ENCODE results near the gene PROK1.
"Not testable (repeated sequence)": the region's sequence is repeated elsewhere in the genome, so short reads cannot be mapped to it uniquely, and the experiment has no call there.

PROK1 gene

DNA sequence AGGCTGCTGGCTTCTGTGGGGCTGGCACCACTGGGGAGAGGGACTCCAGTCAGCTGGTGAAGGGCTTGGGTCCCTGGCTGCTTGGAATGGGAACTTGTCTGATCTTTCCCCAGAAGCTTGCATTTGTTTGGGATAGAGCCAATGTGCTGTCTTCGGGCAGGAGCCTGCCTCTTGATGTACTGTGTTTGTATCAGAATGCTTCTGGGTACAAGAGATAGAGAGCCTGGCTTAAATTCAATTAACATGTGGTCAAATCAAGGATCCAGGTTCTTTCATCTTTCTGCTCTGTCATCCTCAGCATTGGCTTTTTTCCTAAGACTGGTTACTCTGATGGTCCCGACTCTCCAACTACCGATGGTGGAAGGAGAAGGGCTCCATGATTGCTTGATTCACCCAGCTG lies 16.0 kb upstream of the PROK1 start:
- DNase-seq: no peak

DNA sequence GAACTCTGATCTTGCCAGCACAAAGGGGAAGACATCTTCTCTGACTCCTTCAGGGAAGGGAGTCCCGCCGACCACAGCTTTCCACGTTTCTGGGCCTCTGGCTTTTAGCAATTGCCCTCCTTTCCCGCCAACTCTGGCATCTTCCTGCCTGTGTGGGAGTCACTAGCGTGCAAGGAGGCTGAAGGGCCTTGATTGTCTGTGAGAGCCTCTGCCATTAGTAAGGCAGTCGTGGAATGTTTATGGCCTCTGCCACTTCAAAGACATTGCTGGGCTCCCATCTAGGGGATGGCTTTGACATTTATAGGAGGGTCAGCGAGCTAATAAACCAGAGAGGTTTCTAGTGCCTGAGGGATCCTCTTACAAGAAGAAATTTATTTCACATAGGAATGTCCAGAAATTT lies 14.3 kb upstream of the PROK1 start:
- no peak for DNase-seq

GRCh38 chr1:110437645-110438299 lies 13.2 kb upstream of the PROK1 start:
- DNase-seq: not testable (repeated sequence)

DNA sequence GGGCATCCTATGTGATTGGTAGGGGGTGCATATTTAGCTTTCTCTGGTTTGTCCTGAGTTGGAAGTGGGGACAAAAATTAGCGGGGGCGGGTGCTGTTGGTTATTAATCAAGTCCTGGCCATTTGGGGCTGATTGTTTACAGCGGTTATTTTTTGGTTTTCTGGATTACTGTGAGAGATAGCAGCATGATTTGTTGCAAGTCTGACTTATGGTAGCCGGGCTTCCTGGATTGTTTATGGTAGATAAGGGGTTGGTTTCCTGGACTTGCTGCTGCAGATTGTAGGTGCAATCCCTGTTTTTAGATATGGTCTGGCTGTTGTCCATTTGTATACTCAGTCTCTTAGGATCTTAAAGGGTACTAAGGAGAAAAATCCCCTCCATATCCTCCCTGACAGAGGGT lies 12.1 kb upstream of the PROK1 start:
- DNase-seq: no peak

GRCh38 chr1:110439873-110440272 lies 11.1 kb upstream of the PROK1 start:
- DNase-seq: not testable (repeated sequence)

GRCh38 chr1:110440877-110441276 lies 10.1 kb upstream of the PROK1 start:
- DNase-seq: no peak

GRCh38 chr1:110441888-110442287 lies 9.1 kb upstream of the PROK1 start:
- no peak for DNase-seq

DNA sequence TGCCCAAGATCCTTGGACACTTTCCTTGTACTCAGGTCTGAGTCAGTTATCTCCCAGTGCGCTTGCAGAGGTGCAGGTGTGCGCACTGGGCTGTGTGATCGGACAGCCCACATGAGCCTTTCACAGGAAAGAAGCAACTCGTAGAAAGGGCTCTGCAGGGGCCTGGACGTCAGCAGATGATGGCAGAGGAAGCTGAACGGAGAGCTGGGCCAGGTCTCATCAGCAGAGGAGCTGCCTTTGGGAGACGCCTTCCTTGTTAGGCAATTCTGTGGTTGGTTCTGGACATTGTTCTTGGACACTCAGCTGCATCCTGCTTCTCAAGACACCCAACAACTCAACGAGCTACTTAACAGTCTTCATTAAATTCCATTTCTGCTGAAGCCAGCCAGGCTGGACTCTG lies 7.5 kb upstream of the PROK1 start:
- no peak for DNase-seq

DNA sequence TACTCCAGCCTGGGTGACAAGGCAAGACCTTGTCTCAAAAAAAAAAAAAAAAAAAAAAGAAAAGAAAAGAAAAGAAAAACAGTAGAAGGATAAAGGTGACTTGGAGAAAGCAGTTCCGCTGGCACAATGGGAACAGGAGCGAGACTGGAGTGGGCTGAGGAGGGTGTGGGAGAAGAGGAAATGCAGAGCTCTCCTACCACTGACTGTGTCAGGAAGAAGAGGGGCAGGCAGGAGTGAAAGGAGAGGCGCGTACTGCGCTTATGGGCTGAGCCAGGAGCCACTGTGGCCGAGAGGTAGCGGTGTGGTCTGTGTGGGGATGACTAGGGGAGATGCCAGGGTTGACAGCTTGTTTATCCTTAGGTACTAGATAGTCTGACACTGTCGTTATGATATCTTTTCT lies 6.4 kb upstream of the PROK1 start:
- DNase-seq: no peak

DNA sequence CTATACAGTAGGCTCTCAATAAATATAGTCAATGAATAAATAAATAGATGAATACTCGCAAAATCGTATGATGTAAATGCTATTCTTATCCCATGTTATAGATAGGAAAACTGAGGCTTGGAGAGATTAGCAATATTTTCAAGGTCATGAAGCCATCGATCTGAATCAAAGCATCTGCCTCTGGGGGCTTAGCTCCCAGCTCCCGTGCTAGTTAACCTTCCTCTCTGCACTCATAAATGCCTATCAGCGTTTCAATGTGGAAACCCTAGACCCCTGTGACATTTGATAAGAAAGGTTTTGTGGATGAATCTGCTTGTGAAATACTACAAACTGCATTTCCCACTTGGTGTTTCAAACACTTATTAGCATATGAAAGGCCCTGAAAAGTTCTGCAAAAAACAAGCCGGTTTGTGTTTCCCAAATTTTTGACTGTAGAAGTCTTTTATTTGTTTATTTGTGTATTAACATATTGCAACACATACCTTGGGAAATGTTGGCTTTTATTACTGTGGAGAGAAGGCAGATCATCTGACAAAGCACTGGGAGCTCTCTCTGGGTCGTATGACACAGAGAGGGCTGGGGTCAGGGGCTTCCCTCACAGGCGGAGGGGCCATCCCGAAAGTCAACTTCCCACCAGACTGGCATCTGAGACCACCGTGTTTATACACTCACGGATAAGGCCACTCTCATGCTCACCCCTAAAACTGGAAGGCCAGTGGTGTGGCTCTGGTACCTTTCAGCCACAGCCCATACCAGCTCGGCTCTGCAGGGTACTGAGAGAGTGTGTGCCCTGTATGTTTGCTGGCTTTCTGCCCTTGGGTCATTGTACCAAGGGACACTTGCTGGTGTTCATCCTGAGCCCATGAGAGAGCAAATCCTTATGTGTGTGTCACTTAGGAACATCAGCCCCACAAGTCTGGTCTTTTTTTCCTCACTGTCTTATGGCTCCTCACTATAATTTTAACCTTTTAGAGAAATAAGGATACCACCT lies 993 bp upstream of the PROK1 start:
- DNase-seq: no peak

GRCh38 chr1:110452330-110452729 lies 1.4 kb downstream of the PROK1 start:
- no peak for DNase-seq

GRCh38 chr1:110453829-110454228 lies 2.9 kb downstream of the PROK1 start:
- no peak for DNase-seq

GRCh38 chr1:110454328-110454727 lies 3.4 kb downstream of the PROK1 start:
- no peak for DNase-seq

GRCh38 chr1:110455151-110455550 lies 4.2 kb downstream of the PROK1 start:
- no peak for DNase-seq

GRCh38 chr1:110457206-110457605 lies 6.3 kb downstream of the PROK1 start:
- DNase-seq: no peak

GRCh38 chr1:110460253-110461220 lies 9.6 kb downstream of the PROK1 start:
- peak; percentile 45 for DNase-seq

- DNase-seq: no peak
Measured at GRCh38 chr1:110462093-110462492, 11.1 kb downstream of the PROK1 start.

DNA sequence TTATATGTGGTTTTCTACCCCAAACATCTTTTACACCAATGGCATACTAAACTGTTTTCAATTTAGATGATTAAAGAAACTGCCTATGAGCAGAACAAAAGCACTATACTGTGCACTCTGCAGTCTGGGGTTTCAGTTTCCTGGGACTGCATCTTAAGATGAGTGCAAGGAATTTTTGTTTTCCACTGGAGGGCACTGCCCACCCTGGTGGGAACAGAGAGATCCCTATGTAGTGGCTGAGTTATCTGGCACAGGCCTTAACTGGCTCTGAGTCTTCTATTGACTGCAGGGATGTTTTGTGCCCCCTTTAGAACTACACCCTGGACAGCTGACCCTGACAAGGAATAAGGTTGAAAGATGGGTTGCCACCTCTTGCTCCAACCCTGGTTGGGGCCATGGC lies 12.0 kb downstream of the PROK1 start:
- no peak for DNase-seq

DNA sequence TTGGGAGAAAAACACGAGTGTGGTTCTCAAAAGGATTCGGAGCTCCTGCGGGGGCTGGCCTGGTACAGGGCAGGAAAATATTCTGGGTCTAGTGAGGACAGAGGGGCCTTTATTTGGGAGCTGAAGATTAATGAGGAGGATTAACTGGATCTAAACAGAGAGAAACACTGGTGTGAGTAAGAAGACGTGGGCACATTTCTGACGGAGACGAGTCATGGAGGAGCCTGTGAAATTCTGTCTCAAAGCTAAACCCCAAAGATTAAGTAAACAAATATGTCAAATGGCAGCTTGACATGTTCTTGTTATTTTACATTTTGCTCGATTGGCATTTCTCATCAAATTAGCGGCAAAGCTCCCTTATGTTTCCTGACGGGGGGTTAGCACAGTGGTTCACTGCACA lies 12.8 kb downstream of the PROK1 start:
- no peak for DNase-seq

DNA sequence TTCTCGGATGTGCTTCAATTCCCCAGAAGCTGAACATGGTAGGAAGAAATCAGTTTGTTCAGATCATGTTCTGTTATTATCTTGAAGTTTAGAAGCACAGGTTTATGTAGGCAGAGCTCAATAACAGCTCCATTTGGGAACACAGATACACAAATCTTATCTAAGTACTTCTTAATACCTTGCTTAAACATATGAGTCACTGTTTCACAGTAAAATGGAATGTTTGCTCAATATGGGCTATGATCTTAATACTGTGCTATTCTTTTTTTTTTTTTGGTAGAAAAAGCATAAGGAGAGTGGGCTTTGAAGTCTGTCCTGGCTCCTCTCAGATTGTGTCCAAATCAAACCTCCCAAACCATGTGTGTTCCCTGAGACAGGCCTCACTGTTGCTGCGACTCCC lies 13.4 kb downstream of the PROK1 start:
- no peak for DNase-seq

- no peak for DNase-seq
Measured at GRCh38 chr1:110465038-110465813, 14.3 kb downstream of the PROK1 start.

GRCh38 chr1:110465814-110466380 lies 14.9 kb downstream of the PROK1 start:
- DNase-seq: no peak
